BE2C (cell line): Measurements from ENCODE around the gene STAC.
"Not testable (repeated sequence)": the region's sequence is repeated elsewhere in the genome, so short reads cannot be mapped to it uniquely, and the experiment has no call there.

Experiments
- DNase-seq: peaks from one replicate; pipeline ENCODE4 v3.0.0-alpha.2; 2020
- H3K27me3 ChIP-seq: fragments of 250-450 bp; sonication (Bioruptor Pico); 2 replicates; pipeline ENCODE4 v1.5.1; 2020; ENCODE audit warnings: mild to moderate bottlenecking
- H3K36me3 ChIP-seq: fragments of 250-450 bp; sonication (Bioruptor Pico); 2 replicates; pipeline ENCODE4 v1.5.1; 2020; ENCODE audit warnings: mild to moderate bottlenecking
- H3K4me1 ChIP-seq: fragments of 250-450 bp; sonication (Bioruptor Pico); 2 replicates; pipeline ENCODE4 v1.5.1; 2020
- H3K4me3 ChIP-seq: 2 replicates; pipeline ENCODE4 v1.5.1; 2011; ENCODE audit warnings: low read depth, low read length
- H3K9me3 ChIP-seq: fragments of 250-450 bp; sonication (Bioruptor Pico); 2 replicates; pipeline ENCODE4 v1.5.1; 2020
- CTCF ChIP-seq: IDR thresholded peaks from 2 replicates; pipeline ENCODE4 v1.5.1; 2012; ENCODE audit warnings: mild to moderate bottlenecking, low read depth, low read length

The STAC gene

GRCh38 chr3:36443028-36443686 is 62.9 kb downstream of the STAC start:
- no peaks in the 10 kb centered on the region for H3K27me3 ChIP-seq
- H3K4me1 ChIP-seq, result no peaks in the 10 kb centered on the region
- peaks cover 35% of the 10 kb centered on the region for H3K36me3 ChIP-seq
- no peak for TF ChIP-seq CTCF
- DNase-seq, result no peak
- no peaks in the 10 kb centered on the region for H3K9me3 ChIP-seq
- no peak overlapping the region for H3K4me3 ChIP-seq

GRCh38 chr3:36444909-36445308 is 64.6 kb downstream of the STAC start:
- H3K4me1 ChIP-seq, result no peaks in the 10 kb centered on the region
- no peaks in the 10 kb centered on the region for H3K9me3 ChIP-seq
- peaks cover 42% of the 10 kb centered on the region for H3K36me3 ChIP-seq
- no peak for TF ChIP-seq CTCF
- H3K4me3 ChIP-seq, result no peak overlapping the region
- no peaks in the 10 kb centered on the region for H3K27me3 ChIP-seq
- DNase-seq, result no peak

- no peak for DNase-seq
- H3K9me3 ChIP-seq, result no peaks in the 10 kb centered on the region
Measured at GRCh38 chr3:36446276-36446675, 66.0 kb downstream of the STAC start.

GRCh38 chr3:36447061-36447460 is 66.8 kb downstream of the STAC start:
- Histone ChIP-seq H3K4me1 (no peaks in the 10 kb centered on the region), H3K9me3 (no peaks in the 10 kb centered on the region), H3K27me3 (no peaks in the 10 kb centered on the region), H3K4me3 (no peak overlapping the region), H3K36me3 (peaks cover 42% of the 10 kb centered on the region)
- no peak for DNase-seq
- TF ChIP-seq CTCF, result no peak

More at GRCh38 chr3:36446276-36446675, 66.0 kb downstream of the STAC start:
- TF ChIP-seq CTCF, result no peak
- Histone ChIP-seq H3K4me1 (no peaks in the 10 kb centered on the region), H3K36me3 (peaks cover 42% of the 10 kb centered on the region), H3K4me3 (no peak overlapping the region), H3K27me3 (no peaks in the 10 kb centered on the region)

GRCh38 chr3:36451816-36452215 is 71.5 kb downstream of the STAC start:
- H3K36me3 ChIP-seq, result peaks cover 48% of the 10 kb centered on the region
- no peak for DNase-seq
- no peaks in the 10 kb centered on the region for H3K4me1 ChIP-seq
- no peaks in the 10 kb centered on the region for H3K27me3 ChIP-seq
- TF ChIP-seq CTCF, result no peak
- no peak overlapping the region for H3K4me3 ChIP-seq
- H3K9me3 ChIP-seq, result no peaks in the 10 kb centered on the region

- H3K36me3 ChIP-seq, result peaks cover 47% of the 10 kb centered on the region
- not testable (repeated sequence) for DNase-seq, H3K27me3 ChIP-seq, H3K4me1 ChIP-seq, H3K9me3 ChIP-seq, H3K4me3 ChIP-seq
Measured at GRCh38 chr3:36453213-36453612, 72.9 kb downstream of the STAC start.

- DNase-seq, H3K9me3 ChIP-seq, H3K27me3 ChIP-seq, H3K4me3 ChIP-seq, H3K4me1 ChIP-seq: not testable (repeated sequence)
- H3K36me3 ChIP-seq, result peaks cover 43% of the 10 kb centered on the region
Measured at GRCh38 chr3:36453896-36454295, 73.6 kb downstream of the STAC start.
